ENCODE measurements around the gene PCNP.
"Not testable (repeated sequence)": the region's sequence is repeated elsewhere in the genome, so short reads cannot be mapped to it uniquely, and the experiment has no call there.

Gene PCNP

GRCh38 chr3:101567528-101568317, 6.3 kb upstream of the PCNP start:
- no peak for DNase-seq (ENCODE audit: low read depth)

- DNase-seq (ENCODE audit: low read depth), result no peak
Measured at GRCh38 chr3:101571028-101571895, 2.7 kb upstream of the PCNP start.

GRCh38 chr3:101574388-101575112, 570 bp downstream of the PCNP start:
- DNase-seq (ENCODE audit: low read depth), result peak; percentile 69

GRCh38 chr3:101577286-101577685, 3.3 kb downstream of the PCNP start:
- no peak for DNase-seq (ENCODE audit: low read depth)

- DNase-seq (ENCODE audit: low read depth), result no peak
Measured at GRCh38 chr3:101588616-101589015, 14.6 kb downstream of the PCNP start.

- DNase-seq (ENCODE audit: low read depth), result no peak
Measured at GRCh38 chr3:101591071-101591470, 17.1 kb downstream of the PCNP start.

GRCh38 chr3:101602731-101603130, 28.8 kb downstream of the PCNP start:
- DNase-seq (ENCODE audit: low read depth), result no peak

GRCh38 chr3:101603184-101603583, 29.2 kb downstream of the PCNP start:
- no peak for DNase-seq (ENCODE audit: low read depth)

GRCh38 chr3:101605398-101605797, 31.4 kb downstream of the PCNP start:
- DNase-seq (ENCODE audit: low read depth), result not testable (repeated sequence)

GRCh38 chr3:101611023-101611422, 37.0 kb downstream of the PCNP start:
- no peak for DNase-seq (ENCODE audit: low read depth)

GRCh38 chr3:101613014-101613413, 39.0 kb downstream of the PCNP start:
- not testable (repeated sequence) for DNase-seq (ENCODE audit: low read depth)

GRCh38 chr3:101615525-101615924, 41.5 kb downstream of the PCNP start:
- DNase-seq (ENCODE audit: low read depth), result no peak

- no peak for DNase-seq (ENCODE audit: low read depth)
Measured at GRCh38 chr3:101617478-101617877, 43.5 kb downstream of the PCNP start.

- no peak for DNase-seq (ENCODE audit: low read depth)
Measured at GRCh38 chr3:101618726-101619125, 44.7 kb downstream of the PCNP start.

GRCh38 chr3:101619734-101620133, 45.8 kb downstream of the PCNP start:
- DNase-seq (ENCODE audit: low read depth), result no peak

- no peak for DNase-seq (ENCODE audit: low read depth)
Measured at GRCh38 chr3:101623656-101624055, 49.7 kb downstream of the PCNP start.

- DNase-seq (ENCODE audit: low read depth), result no peak
Measured at GRCh38 chr3:101624857-101625256, 50.9 kb downstream of the PCNP start.

- DNase-seq (ENCODE audit: low read depth), result no peak
Measured at GRCh38 chr3:101625879-101626278, 51.9 kb downstream of the PCNP start.

- no peak for DNase-seq (ENCODE audit: low read depth)
Measured at GRCh38 chr3:101629219-101629618, 55.2 kb downstream of the PCNP start.

GRCh38 chr3:101631098-101631796, 57.3 kb downstream of the PCNP start:
- no peak for DNase-seq (ENCODE audit: low read depth)

- DNase-seq (ENCODE audit: low read depth), result not testable (repeated sequence)
Measured at GRCh38 chr3:101631959-101632358, 58.0 kb downstream of the PCNP start.

GRCh38 chr3:101632586-101632985, 58.6 kb downstream of the PCNP start:
- DNase-seq (ENCODE audit: low read depth), result no peak
